HG03196 (cell line): ENCODE measurements around the gene DNAJC15.
"Not testable (repeated sequence)": the region's sequence is repeated elsewhere in the genome, so short reads cannot be mapped to it uniquely, and the experiment has no call there.

Source experiments
- ATAC-seq: cut with Tn5 transposase; IDR thresholded peaks from one replicate; pipeline ENCODE4 v1.9.1; 2021; ENCODE audit not compliant: unreplicated experiment

The DNAJC15 gene

DNA sequence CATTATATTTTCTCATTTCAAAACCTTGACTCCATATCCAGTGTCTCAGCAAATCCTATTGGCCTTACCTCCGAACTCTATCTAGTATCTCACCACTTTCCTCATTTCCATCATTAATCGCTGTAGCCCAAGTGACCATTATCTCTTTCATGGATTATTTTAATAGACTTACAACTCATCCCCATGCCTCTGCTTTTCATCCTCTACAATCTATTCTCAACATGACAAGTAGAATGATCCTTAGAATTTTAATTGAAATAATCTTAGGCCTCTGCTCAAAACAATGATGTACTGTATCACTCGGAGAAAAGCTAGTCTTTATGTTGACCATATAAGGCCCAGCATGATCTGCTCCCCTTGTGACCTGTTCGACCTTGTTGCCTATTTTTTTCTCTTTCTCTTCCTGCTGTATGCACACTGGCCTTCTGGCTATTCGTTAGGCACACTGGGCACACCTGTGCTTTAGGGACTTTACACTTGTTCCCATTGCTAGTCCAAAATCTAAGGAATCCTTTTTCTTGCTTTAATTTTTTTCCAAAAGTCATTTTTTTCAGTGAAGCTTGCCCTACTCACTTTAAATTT is 21.4 kb downstream of the DNAJC15 start:
- ATAC-seq = no peak

DNA sequence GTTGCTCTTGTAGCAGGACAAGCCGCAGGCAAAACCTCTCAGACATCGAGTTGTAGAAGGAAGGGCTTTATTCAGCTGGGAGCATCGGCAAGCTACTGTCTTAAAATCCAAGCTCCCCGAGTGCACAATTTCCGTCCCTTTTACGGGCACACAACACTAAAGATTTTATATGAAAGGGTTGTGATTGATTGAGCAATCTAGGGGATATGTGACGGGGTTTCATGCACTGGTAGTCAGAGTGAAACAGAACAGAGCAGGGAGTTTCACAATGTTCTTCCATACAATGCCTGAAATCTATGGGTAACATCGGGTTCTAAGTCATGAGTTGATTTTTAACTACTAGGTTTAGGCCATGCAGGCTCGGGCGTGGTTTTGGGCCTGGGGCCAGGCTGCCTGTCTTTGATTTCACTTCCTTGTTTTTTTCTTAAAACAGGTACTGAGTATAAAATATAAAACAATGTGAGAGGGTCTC is 22.0 kb downstream of the DNAJC15 start:
- not testable (repeated sequence) for ATAC-seq

DNA sequence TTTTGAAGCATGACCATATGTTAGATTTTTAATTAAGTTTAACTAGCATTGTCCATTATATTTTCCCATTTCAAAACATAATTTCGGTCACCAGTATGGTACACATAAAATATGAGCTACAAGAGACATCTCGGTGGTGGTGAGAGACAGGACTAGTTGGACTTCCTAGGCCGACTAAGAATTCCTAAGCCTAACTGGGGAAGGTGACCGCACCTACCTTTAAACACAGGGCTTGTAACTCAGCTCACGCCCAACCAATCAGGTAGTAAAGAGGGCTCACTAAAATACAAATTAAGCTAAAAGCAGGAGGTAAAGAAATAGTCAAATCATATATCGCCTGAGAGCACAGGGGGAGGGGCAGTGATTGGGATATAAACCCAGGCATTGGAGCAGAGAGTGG is 22.9 kb downstream of the DNAJC15 start:
- ATAC-seq = no peak

DNA sequence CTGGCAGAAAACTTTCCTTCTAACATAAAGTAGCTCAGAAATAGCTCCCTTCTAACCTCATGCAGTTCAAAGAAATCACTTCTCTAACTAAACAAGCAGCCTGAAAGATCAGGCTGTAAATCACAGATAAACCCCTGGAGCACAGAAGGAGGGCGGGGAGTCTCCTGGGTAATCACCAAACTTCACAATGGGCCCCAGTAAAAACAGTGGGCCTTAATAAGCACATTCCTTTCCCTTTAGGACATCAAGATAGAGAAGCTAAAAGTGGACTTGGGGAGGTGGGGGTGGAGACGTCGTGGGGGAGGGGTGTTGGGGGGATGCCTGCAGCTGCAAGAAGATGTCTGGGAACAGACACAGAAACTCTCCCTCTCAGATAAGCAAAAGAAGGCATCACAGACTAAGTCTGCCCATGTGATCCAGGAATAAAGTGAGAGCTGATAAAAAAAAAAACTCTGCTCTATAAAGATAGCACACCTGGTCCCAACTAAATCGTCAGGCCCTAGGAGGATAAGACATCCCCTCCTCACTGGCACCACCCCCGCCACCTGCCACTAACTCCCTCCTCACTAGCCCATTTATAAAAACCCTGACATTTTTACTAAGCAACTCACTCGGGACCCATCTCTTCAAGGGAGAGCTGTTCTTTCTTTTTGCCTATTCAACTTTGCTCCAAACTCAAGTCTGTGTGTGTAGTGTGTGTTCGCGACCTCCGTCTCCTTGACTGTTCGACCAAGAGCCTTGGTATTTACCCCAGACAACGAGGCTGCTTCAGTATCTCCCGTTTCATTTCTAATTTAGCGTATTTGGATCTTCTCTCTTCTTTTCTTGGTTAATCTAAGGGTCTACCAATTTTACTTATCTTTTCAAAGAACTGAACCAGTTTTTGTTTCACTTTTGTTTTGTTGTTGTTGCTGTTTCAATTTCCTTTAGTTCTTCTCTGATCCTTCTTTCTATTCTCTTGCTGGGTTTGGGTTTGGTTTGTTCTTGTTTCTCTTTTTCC is 31.7 kb downstream of the DNAJC15 start:
- no peak for ATAC-seq

DNA sequence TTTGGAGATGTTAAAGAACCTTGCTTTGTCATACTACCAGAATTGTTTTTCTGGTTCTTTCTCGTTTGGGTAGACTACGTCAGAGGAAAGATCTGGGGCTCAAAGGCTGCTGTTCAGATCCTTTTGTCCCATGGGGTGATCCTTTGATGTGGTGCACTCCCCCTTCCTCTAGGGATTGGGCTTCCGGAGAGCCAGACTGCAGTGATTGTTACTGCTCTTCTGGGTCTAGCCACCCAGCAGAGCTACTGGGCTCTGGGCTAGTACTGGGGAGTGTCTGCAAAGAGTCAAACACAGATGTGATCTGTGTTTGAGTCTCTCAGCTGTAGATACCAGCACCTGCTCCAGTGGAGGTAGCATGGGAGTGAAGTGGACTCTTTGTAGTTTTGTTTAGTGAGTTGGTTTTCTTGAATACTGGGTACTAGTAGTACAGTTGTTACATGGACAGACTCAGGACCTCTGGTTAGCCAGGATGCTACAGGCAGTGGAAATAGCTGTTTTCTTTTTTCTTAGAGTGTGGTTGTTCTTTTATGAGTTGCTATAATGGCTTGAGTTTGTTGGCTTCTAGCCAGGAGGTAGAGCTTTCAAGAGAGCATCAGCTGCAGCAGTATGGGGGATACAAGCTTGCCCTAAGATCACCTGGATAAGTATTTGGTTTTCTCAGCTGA is 34.4 kb downstream of the DNAJC15 start:
- no peak for ATAC-seq

DNA sequence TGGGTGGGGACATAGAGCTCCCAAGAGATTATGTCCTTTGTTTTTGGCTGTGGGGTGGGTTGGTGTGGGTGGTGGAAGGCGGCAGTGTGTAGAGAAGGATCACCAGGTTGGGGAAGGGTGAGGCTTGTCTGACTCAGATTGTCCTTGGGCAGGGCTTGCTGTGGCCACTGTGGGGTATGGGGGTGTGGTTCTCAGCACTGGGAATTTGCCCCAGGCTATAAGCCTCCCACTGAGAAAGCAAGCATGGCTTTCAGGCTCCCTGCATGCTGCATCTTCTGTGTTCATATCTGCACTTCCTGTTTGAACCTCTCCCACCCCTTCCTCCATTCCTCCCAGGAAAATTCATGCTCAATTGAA is 34.9 kb downstream of the DNAJC15 start:
- ATAC-seq = no peak

DNA sequence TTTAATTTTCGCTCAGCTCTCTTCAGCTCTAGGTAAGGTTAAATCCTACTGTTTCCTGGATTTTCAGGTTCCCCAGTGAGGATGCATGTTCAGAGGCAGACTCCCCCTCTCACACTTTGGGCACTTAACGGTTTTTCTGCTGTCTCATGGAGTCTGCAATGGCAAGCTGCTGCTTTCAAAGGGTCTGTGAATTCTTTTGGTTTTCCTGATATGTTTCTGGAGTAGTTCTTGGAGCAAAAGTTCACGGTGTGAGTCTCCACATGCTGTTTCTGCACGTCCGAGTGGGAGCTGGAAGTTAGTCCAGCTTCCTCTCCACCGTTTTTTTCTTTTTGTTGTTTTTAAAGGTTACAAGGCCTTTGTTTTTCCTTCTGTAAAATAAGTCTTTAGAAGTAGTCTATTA is 35.4 kb downstream of the DNAJC15 start:
- ATAC-seq = no peak

DNA sequence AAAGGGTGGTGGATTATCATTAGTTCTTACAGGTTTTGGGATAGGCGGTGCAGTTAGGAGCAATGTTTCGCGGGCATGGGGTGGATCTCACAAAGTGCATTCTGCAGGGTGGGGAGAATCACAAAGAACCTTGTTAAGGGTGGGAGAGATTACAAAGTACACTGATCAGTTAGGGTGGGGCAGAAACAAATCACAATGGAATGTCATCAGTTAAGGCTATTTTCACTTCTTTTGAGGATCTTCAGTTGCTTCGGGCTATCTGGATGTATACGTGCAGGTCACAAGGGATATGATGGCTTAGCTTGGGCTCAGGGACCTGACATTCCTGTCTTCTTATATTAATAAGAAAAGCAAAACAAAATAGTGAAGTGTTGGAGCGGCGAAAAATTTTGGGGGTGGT is 36.4 kb downstream of the DNAJC15 start:
- not testable (repeated sequence) for ATAC-seq

DNA sequence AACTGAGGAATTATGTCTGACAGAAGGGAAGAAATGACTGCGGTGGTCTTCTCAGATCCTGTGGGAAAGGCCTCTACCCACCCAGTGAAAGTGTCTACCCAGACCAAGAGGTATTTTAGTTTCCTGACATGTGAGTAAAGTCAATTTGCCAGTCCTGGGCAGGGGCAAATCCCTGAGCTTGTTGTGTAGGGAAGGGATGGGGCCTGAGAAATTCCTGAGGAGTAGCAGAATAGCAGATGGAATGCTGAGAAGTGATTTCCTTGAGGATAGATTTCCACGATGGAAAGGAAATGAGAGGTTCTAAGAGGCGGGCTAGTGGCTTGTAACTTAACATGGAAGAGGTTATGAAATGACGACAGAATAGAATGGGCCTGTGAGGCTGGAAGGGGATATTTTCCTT is 37.4 kb downstream of the DNAJC15 start:
- ATAC-seq = not testable (repeated sequence)

DNA sequence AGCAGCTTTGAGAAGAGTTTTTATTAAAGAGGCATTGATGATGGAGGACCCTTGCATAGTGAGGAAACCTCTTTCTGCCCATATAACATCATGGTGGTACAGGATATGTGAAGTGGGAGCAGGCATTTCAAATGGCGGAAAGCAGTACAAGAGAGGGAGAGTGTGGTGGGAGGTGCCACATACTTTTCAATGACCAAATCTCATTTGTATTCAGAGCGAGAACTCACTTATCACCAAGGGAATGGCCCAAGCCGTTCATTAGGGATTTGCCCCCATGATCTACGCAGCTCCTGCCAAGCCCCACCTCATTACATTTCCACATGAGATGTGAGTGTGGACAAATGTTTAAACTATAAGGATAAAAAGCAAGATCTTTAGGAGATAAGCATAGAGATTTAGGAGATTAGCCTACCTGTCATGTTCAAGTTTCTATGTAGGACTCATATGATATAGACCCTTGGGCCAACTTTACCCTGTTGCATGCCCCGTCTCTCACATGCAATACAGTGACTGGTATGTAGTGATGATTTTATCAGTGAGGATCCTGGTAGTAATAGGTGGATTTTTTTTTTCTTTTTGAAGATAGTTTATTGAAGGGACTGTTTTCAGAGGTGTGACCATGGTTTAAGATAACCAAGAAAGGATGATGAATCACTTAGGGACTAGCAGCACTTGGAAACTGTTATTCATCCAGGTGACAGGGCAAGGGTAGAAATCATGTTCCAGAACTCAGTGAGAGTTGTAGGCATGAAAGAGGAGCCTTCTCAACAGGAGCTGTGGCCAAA is 38.3 kb downstream of the DNAJC15 start:
- no peak for ATAC-seq

DNA sequence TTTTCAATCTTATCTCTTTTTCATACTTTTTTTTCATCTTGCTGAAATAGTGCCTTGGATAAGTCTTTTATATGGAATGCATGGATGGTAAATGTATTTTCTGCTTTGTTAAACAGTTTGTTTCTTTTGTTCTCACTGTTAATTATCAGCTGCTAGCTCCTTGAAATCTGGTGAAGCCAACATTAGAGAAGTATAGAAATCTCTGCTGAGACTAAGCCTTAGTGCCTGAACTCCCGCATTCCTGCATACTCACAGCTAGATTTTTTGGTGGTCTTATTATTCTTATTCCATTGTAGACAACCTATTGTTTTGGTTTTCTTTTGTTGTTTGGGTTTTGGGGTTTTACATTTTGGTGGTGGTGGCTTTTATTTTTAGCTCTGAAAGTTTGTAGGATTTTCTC is 48.4 kb downstream of the DNAJC15 start:
- no peak for ATAC-seq

DNA sequence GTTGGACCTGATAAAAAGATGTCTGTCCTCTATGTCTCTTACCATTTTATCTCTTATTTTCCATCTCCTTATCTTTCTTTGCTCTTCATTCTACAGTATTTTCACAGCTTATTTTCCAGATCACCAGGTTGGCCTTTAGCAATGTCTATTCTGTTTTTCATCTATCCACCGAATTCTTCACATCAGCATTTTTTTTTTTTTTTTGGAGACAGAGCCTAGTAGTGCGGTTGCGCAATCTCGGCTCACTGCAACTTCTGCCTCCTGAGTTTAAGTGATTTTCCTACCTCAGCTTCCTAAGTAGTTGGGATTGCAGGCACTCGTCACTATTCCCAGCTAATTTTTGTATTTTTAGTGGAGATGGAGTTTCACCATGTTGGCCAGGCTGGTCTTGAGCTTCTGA is 49.0 kb downstream of the DNAJC15 start:
- ATAC-seq = no peak

DNA sequence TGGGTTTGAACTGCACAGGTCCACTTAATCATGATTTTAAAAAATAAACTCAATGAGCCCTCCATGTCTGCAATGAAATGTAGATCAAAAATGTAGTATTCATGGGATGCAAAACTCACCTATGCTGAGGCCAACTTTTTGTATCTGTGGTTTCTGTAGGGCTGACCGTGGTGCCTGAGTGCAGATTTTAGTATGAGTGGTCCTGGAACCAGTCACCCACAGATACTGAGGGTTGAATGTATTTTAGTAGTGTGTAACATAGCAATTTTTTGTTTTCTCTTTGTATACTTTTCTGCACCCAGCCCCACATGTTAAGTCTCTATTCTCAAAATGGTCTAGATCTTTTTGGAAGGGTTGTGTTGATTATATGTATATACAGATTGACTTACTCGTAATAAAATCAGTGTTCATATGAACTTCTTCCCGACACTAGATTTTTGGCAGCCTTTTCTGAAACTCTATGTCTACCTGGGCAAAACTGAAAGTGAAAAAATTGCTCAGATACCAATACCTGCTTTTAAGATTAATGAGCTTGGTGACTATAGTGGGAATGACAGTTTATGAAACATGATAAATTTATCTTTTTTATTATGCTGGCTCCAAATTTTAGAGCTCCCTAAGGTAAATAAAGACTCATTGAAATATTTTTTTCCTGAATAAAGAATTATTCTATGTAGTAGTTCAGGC is 51.6 kb downstream of the DNAJC15 start:
- peak; percentile 80 for ATAC-seq

DNA sequence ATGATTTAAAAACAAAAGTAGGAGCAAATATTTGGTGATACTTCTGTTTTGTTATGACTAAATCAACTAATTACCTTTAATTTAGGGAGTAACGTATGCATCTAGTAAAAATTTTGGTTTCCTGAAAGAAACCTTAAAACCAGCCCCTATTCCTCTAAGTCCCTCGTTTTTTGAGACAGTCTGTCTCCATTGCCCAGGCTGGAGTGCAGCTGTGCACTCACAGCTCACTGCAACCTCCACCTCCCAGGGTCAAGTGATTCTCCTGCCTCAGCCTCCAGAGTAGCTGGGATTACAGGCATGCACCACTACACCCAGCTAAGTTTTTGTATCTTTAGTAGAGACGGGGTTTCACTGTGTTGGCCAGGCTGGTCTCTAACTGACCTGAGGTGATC is 52.1 kb downstream of the DNAJC15 start:
- not testable (repeated sequence) for ATAC-seq

DNA sequence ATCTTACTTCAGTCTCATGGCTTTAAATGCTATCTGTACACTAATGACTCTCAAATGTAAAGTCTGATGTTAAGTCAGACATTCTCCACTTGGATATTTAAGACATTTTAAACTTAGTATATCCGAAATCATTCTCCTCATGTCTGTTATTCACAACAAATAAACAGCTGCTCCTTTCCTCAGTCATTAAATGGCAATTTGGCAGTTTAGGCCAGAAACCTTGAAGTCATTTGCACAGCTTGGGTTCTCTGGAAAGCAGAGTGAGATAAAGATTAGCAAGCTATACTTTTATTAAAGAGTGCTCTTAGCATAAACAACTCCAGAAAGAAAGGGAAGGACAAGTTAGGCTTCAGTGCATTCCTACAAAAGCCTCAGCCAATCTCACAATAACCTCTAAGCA is 53.7 kb downstream of the DNAJC15 start:
- no peak for ATAC-seq

DNA sequence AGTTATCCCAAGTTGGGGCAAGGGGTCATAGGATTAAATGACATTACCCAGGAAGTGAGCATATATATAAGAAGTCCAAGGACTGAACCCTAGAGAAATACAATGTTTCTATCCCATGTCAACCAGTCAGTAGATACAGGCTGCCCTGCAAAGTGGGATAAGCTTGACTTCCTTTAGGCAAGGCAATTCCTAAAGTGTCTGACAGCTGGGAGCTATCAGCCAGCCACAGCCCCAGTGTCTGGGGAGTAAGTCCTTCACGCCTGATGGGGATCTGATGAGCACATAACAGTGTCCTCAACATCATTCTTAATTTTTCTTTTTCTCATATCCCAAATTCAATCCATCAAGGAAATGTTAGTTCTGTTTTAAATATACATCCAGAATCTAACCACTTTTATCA is 54.1 kb downstream of the DNAJC15 start:
- ATAC-seq = no peak

DNA sequence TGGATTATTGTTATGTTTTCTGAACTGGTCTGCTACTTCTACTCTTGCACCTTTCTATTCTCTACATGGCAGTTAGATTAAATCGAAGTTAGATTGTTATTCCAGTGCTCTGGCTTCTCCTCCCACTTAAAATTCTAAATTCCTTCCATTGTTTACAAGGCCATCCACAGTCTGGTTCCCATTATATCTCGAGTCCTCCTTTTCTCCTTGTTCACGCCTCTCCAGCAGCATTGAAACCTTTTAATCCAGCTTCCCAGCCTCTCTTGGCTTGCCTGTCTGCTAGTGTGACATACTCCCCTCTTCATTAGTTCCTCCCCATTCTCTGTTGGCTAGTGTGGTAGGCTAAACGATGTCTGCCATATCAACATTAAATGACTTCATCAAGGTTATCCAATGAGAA is 54.5 kb downstream of the DNAJC15 start:
- ATAC-seq = no peak

DNA sequence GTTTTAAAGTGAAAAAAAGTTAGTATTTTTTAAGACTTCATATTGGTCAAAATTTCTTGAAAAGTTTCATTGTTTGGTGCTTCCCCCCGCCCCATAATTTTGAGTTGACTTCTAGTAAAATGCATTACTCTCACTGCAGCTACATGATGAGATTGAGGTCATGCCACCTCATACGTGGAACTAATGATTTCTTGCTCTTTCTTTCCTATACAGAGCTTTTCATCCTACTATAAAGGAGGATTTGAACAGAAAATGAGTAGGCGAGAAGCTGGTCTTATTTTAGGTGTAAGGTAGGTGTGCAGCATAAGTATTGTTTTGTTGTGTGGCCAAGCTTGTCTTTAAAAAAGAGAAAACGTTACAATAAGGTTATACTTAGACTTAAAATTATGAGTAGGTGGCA is 55.0 kb downstream of the DNAJC15 start:
- no peak for ATAC-seq

DNA sequence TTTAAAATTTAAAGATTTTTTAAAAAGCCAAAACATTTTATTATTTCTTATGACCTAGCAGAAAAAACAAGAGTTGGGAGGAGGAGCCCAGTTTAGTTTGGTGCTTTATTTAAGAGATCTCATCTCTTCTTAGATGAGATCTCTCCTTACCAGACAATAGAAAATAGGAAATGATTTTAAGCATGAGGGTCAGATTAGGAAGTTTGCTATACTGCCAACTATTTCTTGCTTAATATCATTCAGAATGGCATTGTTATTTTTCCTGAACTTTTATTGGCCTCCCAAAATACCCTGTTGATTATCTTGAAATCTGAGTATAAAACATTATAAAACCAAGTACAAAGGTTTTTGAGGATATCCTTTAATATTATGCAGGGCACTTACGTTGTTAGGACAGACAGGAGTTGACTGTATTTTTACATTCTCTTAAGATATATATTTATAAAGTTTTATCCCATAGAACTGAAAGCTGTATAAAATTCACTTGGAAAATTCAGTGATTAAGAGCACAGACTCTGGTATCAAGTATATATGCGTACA is 56.1 kb downstream of the DNAJC15 start:
- ATAC-seq = no peak

DNA sequence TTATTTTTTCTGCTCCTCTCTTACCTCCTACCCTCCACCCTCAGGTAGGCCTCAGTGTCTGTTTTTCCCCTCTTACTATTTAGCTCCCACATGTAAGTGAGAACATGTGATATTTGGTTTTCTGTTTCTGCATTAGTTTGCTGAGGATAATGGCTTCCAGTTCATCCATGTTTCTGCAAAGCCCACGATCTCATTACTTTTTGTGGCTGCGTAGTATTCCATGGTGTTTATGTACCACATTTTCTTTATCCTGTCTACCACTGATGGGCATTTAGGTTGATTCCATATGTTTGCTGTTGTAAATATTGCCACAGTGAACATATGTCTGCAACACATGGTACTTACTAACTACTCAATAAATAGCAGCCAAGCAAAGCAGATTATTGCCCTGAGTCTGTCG is 56.8 kb downstream of the DNAJC15 start:
- no peak for ATAC-seq
